Thoracic aorta (tissue), 2 donors: ENCODE data around the gene SLC49A4. TPM values are rescaled to one million over a fixed set of nuclear protein-coding genes. Genes with fewer than 3 reads are reported as not detected.
"Not testable (repeated sequence)": the region's sequence is repeated elsewhere in the genome, so short reads cannot be mapped to it uniquely, and the experiment has no call there.

ENCODE experiments used
- ATAC-seq: fragments of 150-250 bp; one replicate; pipeline ENCODE4 v1.8.0; 2017; ENCODE audit warnings: low read depth; ENCODE audit not compliant: insufficient number of reproducible peaks, low FRiP score
- DNase-seq: peaks from one replicate; pipeline ENCODE4 v3.0.0-alpha.2; 2020; ENCODE audit warnings: low spot score
- H3K27ac ChIP-seq, 2 donors: fragments of 200-600 bp; sonication (generic); 1 replicate in 1 of 2; 2 replicates in 1 of 2; pipeline ENCODE4 v1.5.1; 2016; ENCODE audit warnings: mild to moderate bottlenecking in 2 of 2, moderate library complexity in 2 of 2
- H3K27me3 ChIP-seq: fragments of 200-600 bp; sonication (generic); replicated peaks from 2 replicates; pipeline ENCODE4 v1.6.0; 2016; ENCODE audit warnings: mild to moderate bottlenecking; ENCODE audit not compliant: insufficient read depth
- H3K36me3 ChIP-seq: fragments of 200-600 bp; sonication (generic); one replicate; pipeline ENCODE4 v1.5.1; 2016
- H3K4me1 ChIP-seq, 2 donors: fragments of 200-600 bp; sonication (generic); 1 replicate in 1 of 2; 2 replicates in 1 of 2; pipeline versions ENCODE4 v1.5.1 to v1.6.0; 2016; ENCODE audit warnings: low read depth in 2 of 2, mild to moderate bottlenecking in 1 of 2; ENCODE audit not compliant: control insufficient read depth in 1 of 2
- H3K4me3 ChIP-seq: fragments of 200-600 bp; sonication (generic); 2 replicates; pipeline ENCODE4 v1.5.1; 2016; ENCODE audit warnings: mild to moderate bottlenecking
- H3K9me3 ChIP-seq: fragments of 200-600 bp; sonication (generic); 2 replicates; pipeline ENCODE4 v1.5.1; 2016
- total RNA-seq, 2 donors: library from RNA; depleted of rRNA; stranded (reverse); fragments of >200 nt; gene quantifications; one replicate each; pipeline versions ENCODE4 v1.1.0 to v1.2.3, GENCODE V29; 2016
- TF ChIP-seq, protein P1 (sequence below): fragments of 200-600 bp; sonication (generic); IDR thresholded peaks from one replicate; pipeline ENCODE4 v1.5.1; 2019; ENCODE audit warnings: antibody characterized with exemption

SLC49A4 gene, protein sequence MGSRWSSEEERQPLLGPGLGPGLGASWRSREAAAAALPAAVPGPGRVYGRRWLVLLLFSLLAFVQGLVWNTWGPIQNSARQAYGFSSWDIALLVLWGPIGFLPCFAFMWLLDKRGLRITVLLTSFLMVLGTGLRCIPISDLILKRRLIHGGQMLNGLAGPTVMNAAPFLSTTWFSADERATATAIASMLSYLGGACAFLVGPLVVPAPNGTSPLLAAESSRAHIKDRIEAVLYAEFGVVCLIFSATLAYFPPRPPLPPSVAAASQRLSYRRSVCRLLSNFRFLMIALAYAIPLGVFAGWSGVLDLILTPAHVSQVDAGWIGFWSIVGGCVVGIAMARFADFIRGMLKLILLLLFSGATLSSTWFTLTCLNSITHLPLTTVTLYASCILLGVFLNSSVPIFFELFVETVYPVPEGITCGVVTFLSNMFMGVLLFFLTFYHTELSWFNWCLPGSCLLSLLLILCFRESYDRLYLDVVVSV
- total RNA-seq, result 10 to 100 TPM; 17.4 to 20.0 TPM

DNA sequence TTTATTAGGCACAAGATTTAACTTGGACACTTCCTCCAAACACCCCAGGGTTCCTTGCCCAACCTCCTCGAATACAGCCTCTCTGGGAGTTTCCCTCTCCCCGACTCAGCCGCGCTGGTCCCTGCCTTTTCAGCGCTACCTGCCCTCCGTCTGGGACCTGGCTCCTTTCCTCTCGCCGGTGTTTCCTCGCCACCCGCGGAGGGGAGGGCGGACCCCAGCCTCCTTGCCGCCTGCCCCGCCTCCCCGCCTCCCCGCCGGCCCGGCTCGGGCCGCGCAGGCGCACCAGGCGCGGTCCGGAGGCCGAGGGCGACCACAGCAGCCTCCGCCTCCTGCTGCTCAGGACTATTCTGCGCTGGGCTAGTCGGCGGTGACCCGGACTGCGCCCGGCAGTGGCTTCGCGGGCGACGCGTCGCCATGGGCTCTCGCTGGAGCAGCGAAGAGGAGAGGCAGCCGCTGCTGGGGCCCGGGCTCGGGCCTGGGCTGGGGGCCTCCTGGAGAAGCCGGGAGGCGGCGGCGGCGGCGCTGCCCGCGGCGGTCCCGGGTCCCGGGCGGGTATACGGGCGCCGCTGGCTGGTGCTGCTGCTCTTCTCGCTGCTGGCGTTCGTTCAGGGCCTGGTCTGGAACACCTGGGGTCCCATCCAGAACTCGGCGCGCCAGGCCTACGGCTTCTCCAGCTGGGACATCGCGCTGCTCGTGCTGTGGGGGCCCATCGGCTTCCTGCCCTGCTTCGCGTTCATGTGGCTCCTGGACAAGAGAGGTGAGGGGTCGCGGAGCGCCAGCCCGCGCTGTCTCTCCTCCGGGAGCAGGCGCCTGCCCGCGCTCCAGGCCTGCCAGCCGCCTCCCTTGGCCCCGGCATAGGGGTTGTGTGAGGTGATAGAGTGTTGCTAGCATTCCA, at the start of gene SLC49A4:
SLC49A4 (plus strand) TSS at position 291 of the 895 bp plus-strand sequence; CDS start at position 415, 124 bp downstream.
- Histone ChIP-seq H3K9me3 (no peaks in the 10 kb centered on the region), H3K4me1 (peaks cover 9 to 26% of the 10 kb centered on the region in 2 donors), H3K27ac (peak within 1 kb of the TSS; percentile 88 to 95), H3K36me3 (no peaks in the 10 kb centered on the region), H3K4me3 (peak within 1 kb of the TSS; percentile 85), H3K27me3 (no peaks in the 10 kb centered on the region)
- TF ChIP-seq, protein P1, sequence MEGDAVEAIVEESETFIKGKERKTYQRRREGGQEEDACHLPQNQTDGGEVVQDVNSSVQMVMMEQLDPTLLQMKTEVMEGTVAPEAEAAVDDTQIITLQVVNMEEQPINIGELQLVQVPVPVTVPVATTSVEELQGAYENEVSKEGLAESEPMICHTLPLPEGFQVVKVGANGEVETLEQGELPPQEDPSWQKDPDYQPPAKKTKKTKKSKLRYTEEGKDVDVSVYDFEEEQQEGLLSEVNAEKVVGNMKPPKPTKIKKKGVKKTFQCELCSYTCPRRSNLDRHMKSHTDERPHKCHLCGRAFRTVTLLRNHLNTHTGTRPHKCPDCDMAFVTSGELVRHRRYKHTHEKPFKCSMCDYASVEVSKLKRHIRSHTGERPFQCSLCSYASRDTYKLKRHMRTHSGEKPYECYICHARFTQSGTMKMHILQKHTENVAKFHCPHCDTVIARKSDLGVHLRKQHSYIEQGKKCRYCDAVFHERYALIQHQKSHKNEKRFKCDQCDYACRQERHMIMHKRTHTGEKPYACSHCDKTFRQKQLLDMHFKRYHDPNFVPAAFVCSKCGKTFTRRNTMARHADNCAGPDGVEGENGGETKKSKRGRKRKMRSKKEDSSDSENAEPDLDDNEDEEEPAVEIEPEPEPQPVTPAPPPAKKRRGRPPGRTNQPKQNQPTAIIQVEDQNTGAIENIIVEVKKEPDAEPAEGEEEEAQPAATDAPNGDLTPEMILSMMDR, result no peak
- ATAC-seq (peak; percentile 30), DNase-seq (peak; percentile 9)

DNA sequence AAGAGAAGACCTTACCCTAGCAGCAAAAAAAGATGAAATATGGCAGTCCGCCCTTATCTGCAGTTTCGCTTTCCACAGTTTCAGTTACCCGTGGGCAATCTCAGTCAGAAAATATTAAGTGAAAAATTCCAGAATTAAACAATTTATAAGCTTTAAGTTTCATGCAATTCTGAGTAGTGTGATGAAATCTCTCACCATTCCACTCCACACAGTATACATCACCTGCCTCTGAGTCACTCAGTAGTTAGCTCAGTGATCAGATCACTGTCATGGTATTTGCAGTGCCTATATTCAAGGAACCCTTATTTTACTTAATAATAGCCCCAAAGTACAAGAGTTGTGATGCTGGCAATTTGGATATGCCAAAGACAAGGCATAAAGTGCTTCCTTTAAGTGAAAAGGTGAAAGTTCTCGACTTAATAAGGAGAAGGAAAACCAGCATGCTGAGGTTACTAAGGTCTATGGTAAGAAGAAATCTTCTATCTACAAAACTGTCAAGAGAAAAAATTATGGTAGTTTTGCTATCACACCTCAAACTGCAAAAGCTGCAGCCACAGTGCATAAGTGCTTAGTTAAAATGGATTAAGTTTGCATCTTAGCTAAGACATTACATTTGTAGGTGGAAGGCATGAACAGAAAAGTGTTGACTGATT, 49.4 kb upstream of the SLC49A4 start:
- no peak overlapping the region for H3K4me3 ChIP-seq
- ATAC-seq (no peak), DNase-seq (no peak)
- no peaks in the 10 kb centered on the region for H3K27me3 ChIP-seq
- no peak overlapping the region for H3K27ac ChIP-seq
- no peaks in the 10 kb centered on the region for H3K4me1 ChIP-seq
- TF ChIP-seq, protein P1, result no peak
- no peaks in the 10 kb centered on the region for H3K9me3 ChIP-seq
- peaks cover 4% of the 10 kb centered on the region for H3K36me3 ChIP-seq

DNA sequence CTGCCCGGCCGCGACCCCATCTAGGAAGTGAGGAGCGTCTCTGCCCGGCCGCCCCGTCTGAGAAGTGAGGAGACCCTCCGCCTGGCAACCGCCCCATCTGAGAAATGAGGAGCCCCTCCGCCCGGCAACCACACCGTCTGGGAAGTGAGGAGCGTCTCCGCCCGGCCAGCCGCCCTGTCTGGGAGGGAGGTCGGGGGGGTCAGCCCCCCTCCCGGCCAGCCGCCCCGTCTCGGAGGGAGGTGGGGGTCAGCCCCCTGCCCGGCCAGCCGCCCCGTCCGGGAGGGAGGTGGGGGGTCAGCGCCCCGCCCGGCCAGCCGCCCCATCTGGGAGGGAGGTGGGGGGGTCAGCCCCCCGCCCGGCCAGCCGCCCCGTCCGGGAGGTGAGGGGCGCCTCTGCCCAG, 47.6 kb upstream of the SLC49A4 start:
- H3K4me3 ChIP-seq, ATAC-seq, H3K9me3 ChIP-seq, DNase-seq, H3K36me3 ChIP-seq, H3K4me1 ChIP-seq, H3K27me3 ChIP-seq, H3K27ac ChIP-seq: not testable (repeated sequence)

DNA sequence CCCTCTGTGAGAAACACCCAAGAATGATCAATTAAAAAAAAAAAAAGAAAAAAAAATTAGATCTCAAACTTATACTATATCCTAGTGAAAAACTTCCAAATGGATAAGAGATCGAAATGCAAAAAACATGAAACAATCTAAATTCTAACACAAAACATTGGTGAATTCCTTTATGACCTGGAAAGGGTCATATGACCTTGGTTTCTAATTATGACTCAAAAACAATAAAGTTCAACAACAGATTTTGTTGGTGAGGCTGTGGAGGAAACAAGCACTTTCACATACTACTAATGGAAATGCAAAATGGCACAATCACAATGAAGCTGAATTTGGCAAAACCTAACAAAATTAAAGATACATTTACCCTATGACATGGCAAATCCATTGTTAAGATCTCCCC, 46.5 kb upstream of the SLC49A4 start:
- TF ChIP-seq, protein P1, result no peak
- ATAC-seq (no peak), DNase-seq (no peak)
- Histone ChIP-seq H3K9me3 (no peaks in the 10 kb centered on the region), H3K27ac (no peak overlapping the region), H3K4me3 (no peak overlapping the region), H3K36me3 (no peaks in the 10 kb centered on the region), H3K27me3 (no peaks in the 10 kb centered on the region), H3K4me1 (no peaks in the 10 kb centered on the region)

DNA sequence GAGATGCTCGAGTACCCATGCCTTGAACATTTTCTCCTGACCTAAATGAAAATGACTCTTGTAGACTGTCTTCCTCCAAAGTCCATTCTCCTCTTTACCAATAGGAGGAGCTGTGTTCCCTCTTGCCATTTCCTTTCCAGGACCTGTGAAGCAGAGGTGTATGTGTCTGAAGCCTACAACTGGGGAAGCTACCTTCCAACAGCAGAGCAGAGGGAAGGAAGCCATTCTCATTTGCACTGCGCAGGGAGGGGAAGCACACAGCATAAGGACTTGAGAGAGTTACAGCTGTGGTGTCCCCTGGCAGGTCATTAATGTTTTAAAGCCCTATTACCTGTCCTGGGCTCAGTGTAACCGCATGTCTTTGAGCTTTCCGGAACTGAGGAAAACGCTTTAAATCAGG, 39.9 kb upstream of the SLC49A4 start:
- TF ChIP-seq, protein P1, result peak; percentile 33
- Histone ChIP-seq H3K27ac (no peak overlapping the region), H3K4me3 (no peak overlapping the region), H3K27me3 (no peaks in the 10 kb centered on the region), H3K36me3 (no peaks in the 10 kb centered on the region), H3K4me1 (no peaks in the 10 kb centered on the region), H3K9me3 (no peaks in the 10 kb centered on the region)
- ATAC-seq (no peak), DNase-seq (no peak)
